ENCODE data around the gene CFAP54. TPM values are rescaled to one million over a fixed set of nuclear protein-coding genes. Genes with fewer than 3 reads are reported as not detected.

Gene CFAP54
- total and polyA plus RNA-seq, 2 donors (not counting 3 experiments of a cell fraction or from before 2014, with no cell fraction given) = 3.6 to 26.9 TPM

GRCh38 chr12:96808587-96808986 is 319.2 kb downstream of the CFAP54 start:
- no peak for TF ChIP-seq JUN (IDR thresholded peaks at IDR 0.05; ENCODE audit: borderline replicate concordance, insufficient read depth, insufficient read length, low read depth)
- TF ChIP-seq CTCF (IDR thresholded peaks at IDR 0.05; ENCODE audit: extremely low read depth in 1 of 2, insufficient read depth in 1 of 2, low read depth in 1 of 2, low read length in 2 of 2) = no peak
- TF ChIP-seq EZH2 (IDR thresholded peaks at IDR 0.05; ENCODE audit: borderline replicate concordance, low read depth, low read length, severe bottlenecking) = no peak
- no peak for TF ChIP-seq GATA2 (IDR thresholded peaks at IDR 0.05; ENCODE audit: insufficient read depth, insufficient read length, low read depth, low read length)
- TF ChIP-seq MYC (IDR thresholded peaks at IDR 0.05; ENCODE audit: low read depth, low read length) = no peak
- TF ChIP-seq POLR2AphosphoS5 (IDR thresholded peaks at IDR 0.05; ENCODE audit: insufficient read depth, low read depth, low read length) = no peak
- no peak for TF ChIP-seq FOS (IDR thresholded peaks at IDR 0.05; ENCODE audit: borderline replicate concordance, insufficient read depth, low read length)
- TF ChIP-seq, protein P1, sequence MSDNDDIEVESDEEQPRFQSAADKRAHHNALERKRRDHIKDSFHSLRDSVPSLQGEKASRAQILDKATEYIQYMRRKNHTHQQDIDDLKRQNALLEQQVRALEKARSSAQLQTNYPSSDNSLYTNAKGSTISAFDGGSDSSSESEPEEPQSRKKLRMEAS (IDR thresholded peaks at IDR 0.05; ENCODE audit: insufficient read depth, insufficient read length) = no peak
- no peak for TF ChIP-seq POLR2A (IDR thresholded peaks at IDR 0.05; ENCODE audit: low read depth, low read length)
- CTCF ChIA-PET = no interaction called here
- dilution Hi-C loops (cut with MboI; ENCODE audit: extremely low pct_ligation_motif_present, low sequenced_read_pairs) (no loop called here), intact Hi-C loops (cut with micrococcal nuclease) (no loop called here)
- Histone ChIP-seq H3K9me3 (replicated peaks; ENCODE audit: control insufficient read depth, insufficient read depth, low read length) (no peaks in the 10 kb centered on the region), H2AFZ (ENCODE audit: low read depth, low read length) (no peak overlapping the region), H3K27ac (ENCODE audit: insufficient read depth, low read depth, low read length) (no peak overlapping the region), H4K20me1 (replicated peaks; ENCODE audit: control insufficient read depth, extremely low read depth, insufficient read depth, low read length) (no peaks in the 10 kb centered on the region), H3K27me3 (ENCODE audit: control insufficient read depth in 2 of 2, insufficient read depth in 2 of 2, low read length in 2 of 2) (no peaks in the 10 kb centered on the region), H3K9ac (replicated peaks; ENCODE audit: extremely low read depth, insufficient read depth, low read length) (no peak overlapping the region), H3K4me2 (ENCODE audit: insufficient read depth, low read length) (no peak overlapping the region), H3K4me3 (replicated peaks in 1 of 3; ENCODE audit: insufficient read depth in 1 of 3, low read depth in 1 of 3, low read length in 3 of 3) (no peak overlapping the region), H3K4me1 (ENCODE audit: control insufficient read depth, extremely low read depth, insufficient read depth, low read length) (peaks cover 37% of the 10 kb centered on the region), H3K36me3 (ENCODE audit: control insufficient read depth in 2 of 2, extremely low read depth in 1 of 2, insufficient read depth in 2 of 2, low read length in 2 of 2) (no peaks in the 10 kb centered on the region), H3K9me1 (replicated peaks; ENCODE audit: control insufficient read depth, extremely low read depth, insufficient read depth, low read length) (no peaks in the 10 kb centered on the region), H3K79me2 (ENCODE audit: control insufficient read depth, insufficient read depth, low read length) (no peaks in the 10 kb centered on the region)
- no peak for DNase-seq (ENCODE audit: low read depth, low spot score)
- POLR2A ChIA-PET = no interaction called here
- FAIRE-seq = no peak
- no TSS peak for BruUV-seq (replicated peaks)

All from endothelial cell of umbilical vein (primary cell).